HG03378 (cell line): ENCODE results near the gene BRS3.
A peak's percentile ranks its signal among the peaks of the same experiment; 100 is the strongest.

Experiments used
- ATAC-seq: cut with Tn5 transposase; IDR thresholded peaks from one replicate; pipeline ENCODE4 v1.9.1; 2021; ENCODE audit warnings: mild to moderate bottlenecking, moderate library complexity; ENCODE audit not compliant: unreplicated experiment

The BRS3 gene

GRCh38 chrX:136493011-136493410, 5.3 kb downstream of the BRS3 start:
- no peak for ATAC-seq

DNA sequence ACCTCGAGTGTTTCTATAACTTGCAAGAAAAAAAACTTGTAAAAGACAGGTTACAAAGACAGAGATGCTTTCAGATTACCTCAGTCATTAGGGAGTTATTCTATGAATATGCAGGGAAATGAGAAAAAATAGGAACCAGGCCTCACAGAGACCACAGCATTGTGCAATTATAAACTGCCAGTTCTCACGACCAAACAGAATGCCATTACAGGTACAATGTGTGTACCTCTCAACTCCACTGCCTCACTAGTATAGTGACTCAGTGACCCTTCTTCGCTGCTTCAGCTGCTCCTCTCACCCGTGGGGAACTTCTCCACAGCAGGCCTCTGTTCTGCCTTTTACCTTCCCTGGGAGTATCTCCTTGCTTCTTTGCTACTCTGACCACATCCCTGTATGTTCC, 7.3 kb downstream of the BRS3 start:
- ATAC-seq = no peak

DNA sequence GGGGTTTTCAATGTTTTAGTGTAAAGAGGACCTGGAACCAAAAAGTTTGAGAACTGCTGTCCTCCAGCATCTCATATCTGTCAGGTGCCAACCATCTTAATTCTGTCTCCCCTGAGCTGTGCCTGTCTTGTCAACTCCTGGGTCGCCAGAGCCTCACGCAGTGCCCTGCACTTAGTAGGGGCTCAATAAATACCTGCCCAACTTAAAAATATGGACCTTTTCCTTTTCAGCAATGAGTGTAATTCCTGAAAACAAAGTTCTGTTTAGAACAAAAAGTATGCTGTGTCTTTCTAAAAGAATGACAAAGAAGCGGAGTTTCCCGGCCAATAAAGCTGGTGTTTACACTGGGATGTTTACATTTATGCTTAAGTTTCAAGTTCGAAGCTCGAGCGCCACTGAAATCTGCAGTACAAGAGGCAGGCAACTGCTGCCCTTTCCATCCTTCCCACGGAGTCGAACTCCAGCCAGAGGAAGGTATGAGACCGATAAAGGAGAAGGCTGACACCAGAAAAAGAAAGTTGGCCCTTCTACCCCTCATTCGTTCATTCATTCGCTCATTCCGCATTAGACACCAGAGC, 8.5 kb downstream of the BRS3 start:
- no peak for ATAC-seq

- peak; percentile 58 for ATAC-seq
Measured at GRCh38 chrX:136496764-136497555, 9.2 kb downstream of the BRS3 start.

- ATAC-seq = peak; percentile 28
Measured at GRCh38 chrX:136497556-136498052, 9.9 kb downstream of the BRS3 start, which contains the start of gene HTATSF1. Gene HTATSF1 (plus strand): TSS chrX:136497592. CDS start chrX:136497685, 93 bp downstream.

GRCh38 chrX:136519069-136519468, 31.3 kb downstream of the BRS3 start:
- ATAC-seq = no peak

DNA sequence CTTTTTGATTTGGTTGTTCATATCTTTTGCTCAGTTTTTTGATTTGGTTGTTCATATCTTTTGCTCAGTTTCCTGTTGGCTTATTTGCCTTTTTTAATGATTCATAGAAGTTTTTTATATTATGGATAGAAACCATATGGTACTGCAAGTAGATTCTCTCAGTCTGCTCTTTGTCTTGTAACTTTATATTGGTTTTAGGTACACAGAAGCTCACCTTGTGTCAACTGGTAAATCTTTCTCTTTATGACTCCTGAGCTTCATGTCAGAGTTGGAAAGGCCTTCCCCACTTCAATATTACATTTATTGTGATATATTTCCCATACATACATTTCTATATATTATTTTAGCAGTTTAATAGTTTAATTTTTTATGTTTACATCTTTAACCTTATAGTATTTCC, 36.0 kb downstream of the BRS3 start:
- ATAC-seq = no peak

- ATAC-seq = no peak
Measured at GRCh38 chrX:136525738-136526606, 38.2 kb downstream of the BRS3 start.

DNA sequence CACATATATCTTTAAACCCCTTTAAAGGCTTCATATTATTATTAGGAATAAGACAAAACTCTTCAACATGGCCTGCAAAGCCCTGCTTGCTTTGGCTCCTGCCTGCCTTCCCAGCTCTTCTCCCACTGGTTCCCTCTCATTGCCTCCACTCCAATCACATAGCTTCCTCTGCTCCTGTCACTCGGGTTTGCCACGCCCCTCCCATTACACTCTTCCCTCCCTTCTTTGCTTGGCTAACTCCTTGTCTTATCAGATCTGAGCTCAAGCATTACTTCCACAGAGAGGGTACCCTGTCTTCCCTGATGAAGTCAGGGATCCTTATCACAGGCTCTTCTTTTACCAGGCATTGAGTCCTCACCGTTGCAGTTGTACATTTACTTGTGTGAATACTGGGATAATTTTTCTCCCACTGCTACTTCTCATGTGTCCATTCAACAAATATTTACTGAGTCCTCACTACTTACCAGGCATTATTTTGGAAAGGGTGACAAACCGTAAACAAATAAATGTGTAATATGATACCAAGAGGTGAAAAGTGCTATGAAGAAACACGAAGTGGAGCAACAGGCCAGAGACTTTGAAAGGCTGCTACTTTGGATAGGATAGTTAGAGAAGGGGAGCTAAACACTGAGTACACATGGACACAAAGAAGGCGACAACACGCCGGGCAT, 41.0 kb downstream of the BRS3 start:
- ATAC-seq = no peak

GRCh38 chrX:136529795-136530194, 42.0 kb downstream of the BRS3 start:
- ATAC-seq = no peak

DNA sequence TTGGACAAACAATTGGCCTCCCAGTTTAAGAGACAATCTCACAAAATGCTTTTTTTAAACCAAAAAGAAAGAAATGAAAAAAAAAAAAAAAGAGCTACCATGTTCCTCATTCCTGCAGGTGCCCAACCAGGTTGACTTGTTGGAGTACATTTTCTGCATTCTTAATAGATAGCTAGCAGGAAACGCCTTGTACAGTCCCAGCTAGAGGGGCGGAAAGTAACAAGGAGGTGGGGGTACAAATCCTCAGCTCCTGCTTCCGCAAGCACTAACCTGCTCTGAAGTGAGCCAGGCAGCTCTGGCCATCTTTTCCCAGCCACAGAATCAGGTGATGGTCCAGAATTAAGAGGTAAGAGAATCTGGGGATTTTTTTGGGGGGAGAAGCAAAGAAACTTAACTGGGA, 44.2 kb downstream of the BRS3 start, which contains the start of gene VGLL1:
Gene VGLL1 (plus strand): TSS at position 265 of the 400 bp plus-strand sequence. CDS start 3,806 bp downstream, outside the sequence.
- ATAC-seq = no peak

DNA sequence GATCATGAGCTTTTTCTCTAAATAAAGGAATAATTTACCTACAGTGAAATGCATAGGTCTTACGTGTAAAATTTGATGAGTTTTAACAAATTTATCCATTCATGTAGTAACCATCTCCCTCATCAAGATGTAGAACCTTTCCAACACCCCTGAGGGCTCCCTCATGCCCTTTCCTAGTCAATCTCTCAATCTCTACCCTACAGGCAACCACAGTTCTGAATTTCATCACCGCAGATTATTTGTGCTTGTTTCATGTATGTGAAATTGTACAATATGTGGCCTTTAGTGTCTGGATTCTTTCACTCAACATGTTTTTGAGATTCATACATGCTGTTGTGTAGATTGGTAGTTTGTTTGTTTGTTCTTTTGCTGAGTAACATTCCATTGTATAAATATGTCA, 46.4 kb downstream of the BRS3 start:
- no peak for ATAC-seq

- ATAC-seq = no peak
Measured at GRCh38 chrX:136538811-136539210, 51.1 kb downstream of the BRS3 start.

DNA sequence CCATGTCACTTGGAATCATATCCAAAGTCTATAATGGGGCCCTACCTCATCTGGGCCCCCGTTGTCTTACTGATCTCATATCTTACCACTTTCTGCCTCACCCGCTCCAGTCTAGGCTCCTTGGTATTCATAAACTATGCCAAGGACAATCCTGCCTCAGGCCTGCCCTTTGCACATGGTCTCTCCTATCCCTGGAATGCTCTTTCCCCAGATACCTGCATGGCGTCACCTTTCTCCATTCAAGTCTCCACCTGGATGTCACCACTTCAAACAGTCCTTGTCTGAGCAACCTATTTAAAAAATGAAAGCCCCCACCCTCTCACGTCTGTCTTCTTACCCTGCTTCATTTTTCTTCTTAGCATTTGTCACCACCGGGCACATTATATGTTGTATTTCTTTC, 52.5 kb downstream of the BRS3 start:
- ATAC-seq = no peak

- ATAC-seq = no peak
Measured at GRCh38 chrX:136541294-136541693, 53.5 kb downstream of the BRS3 start.

GRCh38 chrX:136542281-136542680, 54.5 kb downstream of the BRS3 start:
- ATAC-seq = no peak
